OCI-LY1 (cell line): ENCODE results near the gene APLN.

ENCODE experiments used
- H2AFZ ChIP-seq: fragments of 200-600 bp; sonication (generic), shearing (Covaris generic); 2 replicates; pipeline ENCODE4 v1.6.0; 2014; ENCODE audit warnings: antibody characterized with exemption, mild to moderate bottlenecking, low read length
- H3F3A ChIP-seq: fragments of 200-600 bp; sonication (generic), shearing (Covaris generic); 2 replicates; pipeline ENCODE4 v1.6.0; 2014; ENCODE audit warnings: mild to moderate bottlenecking, antibody characterized with exemption, low read length, moderate library complexity; ENCODE audit not compliant: insufficient read depth
- H3K27ac ChIP-seq: fragments of 200-600 bp; sonication (generic); 2 replicates; pipeline ENCODE4 v1.5.1; 2014; ENCODE audit warnings: low read length, mixed run types, mild to moderate bottlenecking, low read depth; ENCODE audit not compliant: poor library complexity, severe bottlenecking
- H3K27me3 ChIP-seq: fragments of 200-600 bp; sonication (generic); 2 replicates; pipeline ENCODE4 v1.6.0; 2014; ENCODE audit warnings: antibody characterized with exemption, mild to moderate bottlenecking, low read length, moderate library complexity; ENCODE audit not compliant: insufficient read depth
- H3K36me3 ChIP-seq: fragments of 200-600 bp; sonication (generic); 2 replicates; pipeline ENCODE4 v1.6.1; 2014; ENCODE audit warnings: mild to moderate bottlenecking, antibody characterized with exemption, low read length, moderate library complexity, mixed read lengths; ENCODE audit not compliant: insufficient read depth
- H3K4me1 ChIP-seq: fragments of 200-600 bp; sonication (generic); 2 replicates; pipeline ENCODE4 v1.5.1; 2014; ENCODE audit warnings: mild to moderate bottlenecking, low read length, moderate library complexity; ENCODE audit not compliant: insufficient read depth, severe bottlenecking
- H3K4me2 ChIP-seq: fragments of 200-600 bp; sonication (generic), shearing (Covaris generic); 2 replicates; pipeline ENCODE4 v1.6.1; 2014; ENCODE audit warnings: low read length
- H3K4me3 ChIP-seq: fragments of 200-600 bp; sonication (generic); 2 replicates; pipeline ENCODE4 v1.5.1; 2014; ENCODE audit warnings: low read length, low read depth, mild to moderate bottlenecking, mixed read lengths; ENCODE audit not compliant: poor library complexity, severe bottlenecking
- H3K79me2 ChIP-seq: fragments of 200-600 bp; shearing (Covaris generic); 2 replicates; pipeline ENCODE4 v1.6.1; 2016; ENCODE audit warnings: mixed run types, low read length, mixed read lengths; ENCODE audit not compliant: insufficient read depth
- H3K9ac ChIP-seq: fragments of 200-600 bp; sonication (generic), shearing (Covaris generic); 2 replicates; pipeline ENCODE4 v1.6.1; 2014; ENCODE audit warnings: mild to moderate bottlenecking, low read length, mixed read lengths
- H3K9me2 ChIP-seq: fragments of 200-600 bp; sonication (generic), shearing (Covaris generic); 2 replicates; pipeline ENCODE4 v1.6.1; 2014; ENCODE audit warnings: low read depth, mild to moderate bottlenecking, low read length, mixed read lengths
- H3K9me3 ChIP-seq: fragments of 200-600 bp; shearing (Covaris generic); 2 replicates; pipeline ENCODE4 v1.6.1; 2014; ENCODE audit warnings: low read length, mixed read lengths
- H4K20me1 ChIP-seq: fragments of 200-600 bp; sonication (generic), shearing (Covaris generic); 2 replicates; pipeline ENCODE4 v1.6.0; 2016; ENCODE audit warnings: mild to moderate bottlenecking, low read length; ENCODE audit not compliant: insufficient read depth
- EZH2 ChIP-seq: fragments of 200-600 bp; sonication (generic), shearing (Covaris generic); IDR thresholded peaks from 2 replicates; pipeline ENCODE4 v1.8.0; 2017; ENCODE audit warnings: borderline replicate concordance, mixed run types, mild to moderate bottlenecking, antibody characterized with exemption, low read length, moderate library complexity, mixed read lengths
- TF ChIP-seq, protein P1 (sequence below): fragments of 200-600 bp; sonication (generic), shearing (Covaris generic); IDR thresholded peaks from 2 replicates; pipeline ENCODE4 v1.5.1; 2017; ENCODE audit warnings: mild to moderate bottlenecking, antibody characterized with exemption, low read length, moderate library complexity, mixed read lengths

Gene APLN

GRCh38 chrX:129629837-129630236 is 24.9 kb downstream of the APLN start:
- Histone ChIP-seq H3K4me3 (no peak overlapping the region), H3K27ac (no peak overlapping the region), H3F3A (no peaks in the 10 kb centered on the region), H4K20me1 (no peaks in the 10 kb centered on the region), H3K79me2 (no peaks in the 10 kb centered on the region), H3K27me3 (no peaks in the 10 kb centered on the region), H3K4me1 (no peaks in the 10 kb centered on the region), H2AFZ (no peak overlapping the region), H3K9me3 (no peaks in the 10 kb centered on the region), H3K9me2 (no peaks in the 10 kb centered on the region), H3K4me2 (no peak overlapping the region), H3K36me3 (no peaks in the 10 kb centered on the region), H3K9ac (no peak overlapping the region)
- TF ChIP-seq, protein P1, sequence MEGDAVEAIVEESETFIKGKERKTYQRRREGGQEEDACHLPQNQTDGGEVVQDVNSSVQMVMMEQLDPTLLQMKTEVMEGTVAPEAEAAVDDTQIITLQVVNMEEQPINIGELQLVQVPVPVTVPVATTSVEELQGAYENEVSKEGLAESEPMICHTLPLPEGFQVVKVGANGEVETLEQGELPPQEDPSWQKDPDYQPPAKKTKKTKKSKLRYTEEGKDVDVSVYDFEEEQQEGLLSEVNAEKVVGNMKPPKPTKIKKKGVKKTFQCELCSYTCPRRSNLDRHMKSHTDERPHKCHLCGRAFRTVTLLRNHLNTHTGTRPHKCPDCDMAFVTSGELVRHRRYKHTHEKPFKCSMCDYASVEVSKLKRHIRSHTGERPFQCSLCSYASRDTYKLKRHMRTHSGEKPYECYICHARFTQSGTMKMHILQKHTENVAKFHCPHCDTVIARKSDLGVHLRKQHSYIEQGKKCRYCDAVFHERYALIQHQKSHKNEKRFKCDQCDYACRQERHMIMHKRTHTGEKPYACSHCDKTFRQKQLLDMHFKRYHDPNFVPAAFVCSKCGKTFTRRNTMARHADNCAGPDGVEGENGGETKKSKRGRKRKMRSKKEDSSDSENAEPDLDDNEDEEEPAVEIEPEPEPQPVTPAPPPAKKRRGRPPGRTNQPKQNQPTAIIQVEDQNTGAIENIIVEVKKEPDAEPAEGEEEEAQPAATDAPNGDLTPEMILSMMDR: no peak
- no peak for TF ChIP-seq EZH2

DNA sequence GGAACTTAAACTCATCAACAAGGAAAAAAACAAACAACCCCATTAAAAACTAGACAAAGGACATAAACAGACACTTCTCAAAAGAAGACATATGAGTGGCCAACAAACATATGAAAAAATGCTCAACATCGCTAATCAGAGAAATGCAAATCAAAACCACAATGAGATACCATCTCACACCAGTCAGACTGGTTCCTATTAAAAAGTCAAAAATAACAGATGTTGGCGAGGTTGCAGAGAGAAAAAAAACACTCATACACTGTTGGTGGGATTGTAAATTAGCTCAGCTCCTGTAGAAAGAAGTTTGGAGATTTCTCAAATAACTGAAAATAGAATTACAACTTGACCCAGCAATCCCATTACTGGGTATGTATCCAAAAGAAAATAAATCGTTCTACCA is 28.7 kb downstream of the APLN start:
- Histone ChIP-seq H3K36me3 (no peaks in the 10 kb centered on the region), H3K27me3 (no peaks in the 10 kb centered on the region), H3K4me1 (no peaks in the 10 kb centered on the region), H3K9me3 (no peaks in the 10 kb centered on the region), H3K9ac (no peak overlapping the region), H3K9me2 (no peaks in the 10 kb centered on the region), H2AFZ (no peak overlapping the region), H3K4me2 (no peak overlapping the region), H4K20me1 (no peaks in the 10 kb centered on the region), H3K79me2 (no peaks in the 10 kb centered on the region), H3K27ac (no peak overlapping the region), H3F3A (no peaks in the 10 kb centered on the region), H3K4me3 (no peak overlapping the region)
- TF ChIP-seq, protein P1: no peak
- no peak for TF ChIP-seq EZH2

- Histone ChIP-seq H3K36me3 (no peaks in the 10 kb centered on the region), H3K9me2 (no peaks in the 10 kb centered on the region), H3K9me3 (no peaks in the 10 kb centered on the region), H4K20me1 (no peaks in the 10 kb centered on the region), H2AFZ (no peak overlapping the region), H3F3A (no peaks in the 10 kb centered on the region), H3K4me1 (no peaks in the 10 kb centered on the region), H3K27me3 (no peaks in the 10 kb centered on the region), H3K27ac (no peak overlapping the region), H3K9ac (no peak overlapping the region), H3K4me2 (no peak overlapping the region), H3K4me3 (no peak overlapping the region), H3K79me2 (no peaks in the 10 kb centered on the region)
- TF ChIP-seq EZH2: no peak
- TF ChIP-seq, protein P1: no peak
Measured at GRCh38 chrX:129622757-129623301, 31.9 kb downstream of the APLN start.
